Aorta (tissue), 5 donors: Measurements from ENCODE around the gene BHLHE23. TPM values are rescaled to one million over a fixed set of nuclear protein-coding genes. Genes with fewer than 3 reads are reported as not detected.
A peak's percentile ranks its signal among the peaks of the same experiment; 100 is the strongest.

Source experiments
- ATAC-seq: fragments of 200-7000 bp; cut with Tn5 transposase; one replicate; pipeline ENCODE4 v1.9.1; 2022; ENCODE audit warnings: moderate library complexity; ENCODE audit not compliant: low FRiP score
- DNase-seq, 2 donors: peaks; one replicate each; pipeline ENCODE4 v3.0.0-alpha.2; 2020
- H3K27ac ChIP-seq, 2 donors: one replicate each; pipeline ENCODE4 v1.5.1; 2013; ENCODE audit warnings: low read length in 2 of 2, mild to moderate bottlenecking in 2 of 2, moderate library complexity in 2 of 2, control low read depth in 1 of 2, inconsistent platforms in 1 of 2, low read depth in 1 of 2
- H3K27me3 ChIP-seq, 2 donors: one replicate each; pipeline ENCODE4 v1.6.1; 2013; ENCODE audit warnings: control low read depth in 1 of 2, low read length in 1 of 2, mild to moderate bottlenecking in 1 of 2, moderate library complexity in 1 of 2; ENCODE audit not compliant: insufficient read depth in 2 of 2, control insufficient read depth in 1 of 2
- H3K36me3 ChIP-seq, 2 donors: one replicate each; pipeline ENCODE4 v1.6.1; 2013; ENCODE audit warnings: control low read depth in 1 of 2, low read length in 1 of 2, mild to moderate bottlenecking in 1 of 2; ENCODE audit not compliant: insufficient read depth in 2 of 2, control insufficient read depth in 1 of 2
- H3K4me1 ChIP-seq, 2 donors: one replicate each; pipeline ENCODE4 v1.6.1; 2013; ENCODE audit warnings: low read length in 2 of 2, control low read depth in 1 of 2, mild to moderate bottlenecking in 1 of 2, moderate library complexity in 1 of 2; ENCODE audit not compliant: insufficient read depth in 2 of 2, control insufficient read depth in 1 of 2
- H3K4me3 ChIP-seq, 2 donors: one replicate each; pipeline ENCODE4 v1.5.1; 2013; ENCODE audit warnings: low read length in 2 of 2, control low read depth in 1 of 2, mild to moderate bottlenecking in 1 of 2
- H3K9me3 ChIP-seq: one replicate; pipeline ENCODE4 v1.6.1; 2013; ENCODE audit warnings: mild to moderate bottlenecking, low read length; ENCODE audit not compliant: control insufficient read depth
- WGBS, 2 donors: extraction: QIAGEN DNeasy Blood & Tissue Kit; methylation state at CpG; one replicate each; pipeline ENCODE4 v1.1.7; 2013; 5-methylcytosine and 5-hydroxymethylcytosine counted together
- intact Hi-C, 2 donors: fragments of 100-400 bp; cut with DNase I; formaldehyde crosslinking; loops; one replicate each; pipeline versions ENCODE4 v1.14.2 to v1.15.0; 2022
- polyA plus RNA-seq, 2 donors: library from polyadenylated mRNA; stranded (reverse); fragments of 200-250 nt; gene quantifications; one replicate each; pipeline ENCODE4 v1.2.3, GENCODE V29; 2013
- total RNA-seq, 2 donors: library from RNA; stranded (reverse); fragmentation: NEBNext Ultra II Directional; extraction: Animal tissue kit (Norgen Biotek cat#: 25700); gene quantifications; one replicate each; pipeline ENCODE4 v1.2.1, GENCODE V29; 2021
- donor health status: healthy with polysubstance abuse.
- donor health status: Bipolar disorder and iron deficiency.
- donor health status: DM: no; HTN: no; CAD: no.
- donor health status: DM: no; HTN: no; CAD: no.
- donor health status: DM: yes; HTN: yes; CAD: no.

Gene BHLHE23
- total and polyA plus RNA-seq, 4 donors: not detected

DNA sequence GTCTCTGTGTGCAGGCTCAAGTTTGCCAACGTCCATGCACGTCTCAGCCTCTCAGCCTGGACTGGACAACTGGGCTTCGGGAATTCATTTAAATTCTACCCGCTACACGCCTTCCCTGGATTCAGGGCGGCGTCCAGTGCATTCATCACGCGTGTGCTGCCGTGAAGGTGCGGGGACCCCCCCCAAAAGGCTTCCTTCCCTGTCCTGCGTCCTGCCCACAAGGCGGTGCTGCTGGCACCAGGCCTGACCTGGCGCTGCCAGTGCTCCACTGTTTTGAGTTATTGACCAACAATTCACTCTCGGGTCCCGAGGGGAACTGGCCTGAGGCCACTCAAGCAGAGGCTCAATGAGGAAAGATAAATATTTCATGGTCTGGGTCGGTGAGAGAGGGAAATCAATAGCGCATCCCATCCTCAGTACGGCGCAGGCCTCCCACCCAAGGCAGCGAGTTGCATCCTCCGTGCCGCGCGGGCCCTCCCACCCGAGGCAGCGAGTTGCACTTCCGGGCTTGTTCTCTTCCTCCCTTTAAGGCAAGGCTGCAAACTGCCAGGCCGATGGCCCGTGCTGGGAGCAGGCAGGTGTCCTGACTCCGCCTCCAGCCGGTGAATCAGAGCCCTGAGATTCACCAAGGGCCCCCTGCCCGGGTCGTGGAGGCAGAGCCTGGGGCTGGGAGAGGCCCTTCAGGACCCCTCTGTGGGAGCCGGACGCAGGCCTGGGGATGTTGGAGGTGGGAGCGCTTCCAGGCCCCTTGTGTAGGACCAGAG is 22.8 kb upstream of the BHLHE23 start:
- ATAC-seq (no peak), DNase-seq (peak; percentile 29 to 72)
- 42 to 52% methylated on average over 37 of the region's 37 CpGs for WGBS, 2 donors
- intact Hi-C loops: no loop called here
- no peak overlapping the region for H3K4me3 ChIP-seq
- H3K27ac ChIP-seq: no peak overlapping the region
- H3K36me3 ChIP-seq: no peaks in the 10 kb centered on the region
- no peaks in the 10 kb centered on the region for H3K27me3 ChIP-seq
- H3K9me3 ChIP-seq: no peaks in the 10 kb centered on the region
- no peaks in the 10 kb centered on the region for H3K4me1 ChIP-seq

DNA sequence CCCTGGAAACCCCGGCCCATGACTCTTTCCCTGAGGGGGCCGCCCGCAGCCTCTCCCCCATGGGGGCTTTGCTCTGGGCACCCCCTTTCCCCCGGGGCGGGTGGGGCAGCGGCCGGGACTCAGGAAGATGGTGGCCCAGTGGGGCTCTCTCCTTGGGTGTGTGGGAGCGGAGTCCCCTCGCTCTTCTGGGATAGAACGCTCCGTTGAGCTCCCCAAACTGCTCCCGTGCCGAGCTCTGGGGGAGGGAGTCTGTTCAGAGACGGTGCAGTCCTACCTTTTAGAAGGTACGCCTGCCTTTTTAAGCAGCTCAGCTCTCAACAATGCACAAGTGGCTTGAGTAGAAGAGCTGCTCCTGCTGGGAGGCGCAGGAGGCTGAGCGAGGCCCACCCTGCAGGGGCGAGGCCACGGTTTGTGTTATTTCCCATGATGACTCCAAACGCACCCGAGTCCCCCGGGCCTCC is 21.7 kb upstream of the BHLHE23 start:
- ATAC-seq (no peak), DNase-seq (peak; percentile 20 to 70)
- H3K36me3 ChIP-seq: no peaks in the 10 kb centered on the region
- intact Hi-C loops: no loop called here
- H3K27me3 ChIP-seq: peaks cover 0 to 2% of the 10 kb centered on the region in 2 donors
- H3K4me3 ChIP-seq: no peak overlapping the region
- H3K4me1 ChIP-seq: no peaks in the 10 kb centered on the region
- H3K9me3 ChIP-seq: no peaks in the 10 kb centered on the region
- 13 to 16% methylated on average over 21 to 22 of the region's 22 CpGs for WGBS, 2 donors
- H3K27ac ChIP-seq: no peak overlapping the region

DNA sequence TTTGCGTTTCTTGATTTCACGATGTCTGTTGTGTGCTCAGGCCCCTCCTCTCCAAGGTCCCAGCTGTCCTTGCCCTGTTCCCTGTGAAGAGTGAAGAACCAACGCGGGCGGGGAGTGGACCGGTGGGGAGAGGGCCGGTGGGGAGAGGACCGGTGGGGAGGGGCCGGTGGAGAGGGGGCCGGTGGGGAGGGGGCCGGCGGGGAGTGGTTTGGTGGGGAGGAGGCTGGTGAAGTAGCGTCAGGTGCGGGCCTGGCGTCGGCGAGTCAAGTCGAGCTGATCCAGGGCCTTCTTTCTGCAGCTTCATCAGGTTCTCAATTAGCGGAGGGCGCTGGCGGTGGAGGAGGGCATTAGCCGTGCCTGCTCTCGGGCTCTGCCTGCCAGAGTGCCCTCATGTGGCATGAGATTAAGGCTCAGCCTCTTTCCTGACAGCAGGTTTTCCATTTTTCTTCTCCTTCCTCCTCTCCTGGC is 21.2 kb upstream of the BHLHE23 start:
- intact Hi-C loops: no loop called here
- Histone ChIP-seq H3K4me1 (no peaks in the 10 kb centered on the region), H3K9me3 (no peaks in the 10 kb centered on the region), H3K27ac (no peak overlapping the region), H3K4me3 (no peak overlapping the region), H3K36me3 (no peaks in the 10 kb centered on the region), H3K27me3 (peaks cover 0 to 2% of the 10 kb centered on the region in 2 donors)
- DNase-seq (peak; percentile 31 to 63), ATAC-seq (no peak)
- WGBS, 2 donors: 4 to 8% methylated on average over 16 to 23 of the region's 23 CpGs

DNA sequence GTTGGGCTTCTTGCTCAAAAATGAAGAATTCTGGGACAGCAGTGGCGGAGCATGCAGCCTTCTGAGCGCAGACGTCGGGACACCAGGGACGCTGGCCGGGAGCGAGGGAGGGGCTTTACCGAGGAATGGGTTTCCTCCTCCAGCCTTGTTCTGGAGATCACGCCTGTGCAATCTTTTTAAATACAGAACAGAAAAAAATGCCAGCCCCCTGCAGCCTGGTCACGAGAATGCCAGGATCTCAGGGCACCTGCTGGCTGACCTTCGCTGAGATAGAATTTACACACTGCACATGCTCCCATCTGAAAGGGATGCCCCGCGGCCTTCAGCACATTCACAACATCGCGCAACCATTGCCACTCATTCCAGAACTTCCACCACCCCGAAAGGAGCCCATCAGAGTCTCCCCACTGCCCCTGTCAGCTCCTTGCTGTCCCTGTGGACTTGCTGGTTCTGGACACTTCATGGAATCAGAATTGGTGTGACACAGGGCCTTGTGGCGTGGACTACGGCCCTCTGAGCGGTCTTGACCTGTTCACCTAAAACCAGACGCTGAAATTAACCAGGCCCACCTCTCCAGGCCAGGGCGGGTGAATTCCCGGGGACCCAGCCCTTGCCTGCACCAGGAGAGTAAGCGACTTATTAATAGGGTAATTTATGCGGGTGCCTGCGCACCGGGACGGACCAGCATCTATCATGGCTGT is 20.6 kb upstream of the BHLHE23 start:
- WGBS, 2 donors: 31 to 34% methylated on average over 27 of the region's 27 CpGs
- Histone ChIP-seq H3K27ac (no peak overlapping the region), H3K4me1 (no peaks in the 10 kb centered on the region), H3K9me3 (no peaks in the 10 kb centered on the region), H3K27me3 (peaks cover 0 to 2% of the 10 kb centered on the region in 2 donors), H3K36me3 (no peaks in the 10 kb centered on the region), H3K4me3 (no peak overlapping the region)
- ATAC-seq (no peak), DNase-seq (peak; percentile 9 to 25)
- intact Hi-C loops: no loop called here

DNA sequence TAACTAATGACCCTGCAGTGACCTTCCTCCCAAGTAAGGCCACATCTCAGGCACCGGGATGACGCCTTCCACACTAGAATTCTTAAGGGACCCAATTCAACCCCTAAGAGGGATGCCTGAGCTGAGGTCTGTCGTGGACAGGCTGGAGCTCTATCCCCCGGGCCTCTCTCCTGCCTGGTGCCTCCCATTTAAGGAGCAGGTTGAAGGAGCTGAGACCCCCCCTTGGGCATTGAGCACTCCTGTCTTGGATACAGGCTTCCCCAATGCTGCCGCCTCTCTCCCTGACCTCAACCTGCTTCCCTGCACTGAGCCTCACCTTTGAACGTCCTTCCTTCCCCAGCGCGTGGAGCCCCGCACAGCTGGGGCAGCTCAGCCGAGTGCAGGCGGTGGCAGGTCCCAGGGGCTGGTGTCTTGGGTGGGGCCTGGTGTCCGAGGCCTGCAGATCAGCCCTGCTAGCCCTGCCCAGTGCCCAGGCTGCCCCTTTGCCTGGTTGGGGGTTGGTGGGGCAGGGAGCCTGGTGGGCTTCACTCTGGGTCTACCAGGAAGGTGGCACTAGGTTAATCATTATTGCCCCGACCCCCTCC is 19.9 kb upstream of the BHLHE23 start:
- DNase-seq: peak; percentile 21 to 52
- ATAC-seq: no peak

DNA sequence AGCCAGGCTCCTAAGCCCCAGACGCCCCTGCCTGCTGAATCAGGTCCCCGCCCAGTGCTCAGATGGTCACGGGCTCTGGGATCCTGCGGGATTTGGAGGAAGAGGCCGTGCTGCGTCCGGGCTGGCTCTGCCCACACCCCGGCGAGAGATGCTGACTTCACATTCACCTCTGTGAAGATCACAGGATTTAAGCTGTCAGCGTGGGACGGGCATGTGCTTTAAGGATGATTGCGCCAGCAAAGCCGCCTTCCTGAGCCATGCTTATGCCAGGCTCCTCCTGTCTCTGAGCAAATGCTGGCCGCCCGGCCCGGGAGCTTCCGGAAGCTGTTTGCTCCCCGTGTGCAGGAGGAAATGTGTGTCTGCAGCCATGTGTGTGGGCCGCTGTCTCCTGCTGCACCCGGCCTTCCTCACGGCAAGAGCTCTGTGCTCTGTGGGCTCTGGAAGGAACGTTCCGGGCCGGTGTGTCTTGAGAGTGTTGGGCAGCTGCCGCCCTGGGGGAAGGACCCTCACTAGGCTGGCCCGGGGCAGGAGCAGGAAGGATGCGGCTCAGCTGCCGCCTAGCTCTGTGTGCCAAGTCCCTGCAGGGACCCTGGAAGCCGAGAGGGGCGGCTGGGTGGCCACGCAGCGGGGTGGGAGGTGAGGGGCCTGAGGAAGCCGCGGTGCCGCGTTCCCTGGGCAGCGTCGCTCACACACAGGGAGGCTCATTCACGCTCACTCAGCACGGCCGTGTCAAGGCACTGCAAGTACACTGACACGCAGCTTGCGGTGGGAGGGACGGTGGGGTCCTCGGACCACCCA is 19.0 kb upstream of the BHLHE23 start:
- no peak overlapping the region for H3K4me3 ChIP-seq
- H3K9me3 ChIP-seq: peaks cover 4% of the 10 kb centered on the region
- H3K36me3 ChIP-seq: no peaks in the 10 kb centered on the region
- intact Hi-C loops: no loop called here
- DNase-seq (peak; percentile 44 to 73), ATAC-seq (no peak)
- 31 to 48% methylated on average over 45 of the region's 45 CpGs for WGBS, 2 donors
- no peaks in the 10 kb centered on the region for H3K4me1 ChIP-seq
- no peak overlapping the region for H3K27ac ChIP-seq
- H3K27me3 ChIP-seq: peaks cover 0 to 2% of the 10 kb centered on the region in 2 donors

More for the DNA sequence above, 19.9 kb upstream of the BHLHE23 start:
- H3K4me3 ChIP-seq: no peak overlapping the region
- peaks cover 0 to 2% of the 10 kb centered on the region in 2 donors for H3K27me3 ChIP-seq
- intact Hi-C loops: no loop called here
- no peaks in the 10 kb centered on the region for H3K4me1 ChIP-seq
- WGBS, 2 donors: 65 to 67% methylated on average over 13 of the region's 13 CpGs
- no peak overlapping the region for H3K27ac ChIP-seq
- no peaks in the 10 kb centered on the region for H3K36me3 ChIP-seq
- H3K9me3 ChIP-seq: no peaks in the 10 kb centered on the region

DNA sequence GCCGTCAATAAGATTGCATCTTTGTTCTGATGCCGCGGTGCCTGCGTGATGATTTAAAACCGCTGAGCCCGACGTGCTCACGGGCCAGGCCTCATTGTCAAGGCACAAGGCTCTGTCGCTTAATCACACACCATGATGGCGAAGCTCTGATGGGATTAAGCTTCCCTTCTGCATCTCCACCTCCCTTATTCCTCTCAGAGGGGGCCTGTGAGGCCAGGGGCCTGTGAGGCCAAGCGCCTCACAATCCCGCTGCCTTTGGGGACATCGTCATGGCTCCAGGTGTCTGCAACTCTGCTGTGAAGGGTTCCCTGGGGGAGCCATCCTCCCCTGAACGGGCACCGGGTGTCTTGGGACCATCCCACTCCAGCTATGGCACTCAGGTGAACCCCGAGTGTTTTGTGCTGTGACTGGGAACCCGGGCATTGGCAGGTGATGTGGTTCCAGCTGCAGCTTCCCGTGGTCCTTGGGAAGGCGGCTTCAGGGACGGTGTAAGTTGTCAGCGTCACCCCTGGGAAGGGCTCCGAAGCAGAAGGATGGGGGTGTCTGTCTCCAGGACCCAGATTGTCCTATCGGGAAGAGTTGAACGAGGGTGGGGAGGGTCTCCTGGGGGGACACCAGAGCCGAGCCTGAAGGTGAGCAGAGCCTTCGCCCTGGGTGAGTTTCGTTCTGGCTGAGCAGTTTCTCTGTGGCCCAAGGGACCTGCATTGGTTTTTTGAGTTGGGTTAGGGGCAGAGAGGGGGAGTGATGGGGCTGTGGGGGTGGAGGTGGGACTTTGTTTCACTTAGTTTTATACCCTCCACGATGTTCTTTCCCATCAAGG is 18.0 kb upstream of the BHLHE23 start:
- H3K9me3 ChIP-seq: peaks cover 8% of the 10 kb centered on the region
- H3K27ac ChIP-seq: no peak overlapping the region
- H3K27me3 ChIP-seq: peaks cover 0 to 2% of the 10 kb centered on the region in 2 donors
- H3K4me1 ChIP-seq: no peaks in the 10 kb centered on the region
- DNase-seq (peak; percentile 19 to 33), ATAC-seq (no peak)
- WGBS, 2 donors: 70 to 74% methylated on average over 28 of the region's 28 CpGs
- intact Hi-C loops: no loop called here
- no peak overlapping the region for H3K4me3 ChIP-seq
- H3K36me3 ChIP-seq: no peaks in the 10 kb centered on the region
